GM18499 (cell line): Measurements from ENCODE around the gene EIF6.
"Not testable (repeated sequence)": the region's sequence is repeated elsewhere in the genome, so short reads cannot be mapped to it uniquely, and the experiment has no call there.

ENCODE experiments used
- ATAC-seq: cut with Tn5 transposase; IDR thresholded peaks from one replicate; pipeline ENCODE4 v1.9.1; 2021; ENCODE audit warnings: moderate number of reproducible peaks; ENCODE audit not compliant: insufficient read depth, unreplicated experiment

EIF6 gene

DNA sequence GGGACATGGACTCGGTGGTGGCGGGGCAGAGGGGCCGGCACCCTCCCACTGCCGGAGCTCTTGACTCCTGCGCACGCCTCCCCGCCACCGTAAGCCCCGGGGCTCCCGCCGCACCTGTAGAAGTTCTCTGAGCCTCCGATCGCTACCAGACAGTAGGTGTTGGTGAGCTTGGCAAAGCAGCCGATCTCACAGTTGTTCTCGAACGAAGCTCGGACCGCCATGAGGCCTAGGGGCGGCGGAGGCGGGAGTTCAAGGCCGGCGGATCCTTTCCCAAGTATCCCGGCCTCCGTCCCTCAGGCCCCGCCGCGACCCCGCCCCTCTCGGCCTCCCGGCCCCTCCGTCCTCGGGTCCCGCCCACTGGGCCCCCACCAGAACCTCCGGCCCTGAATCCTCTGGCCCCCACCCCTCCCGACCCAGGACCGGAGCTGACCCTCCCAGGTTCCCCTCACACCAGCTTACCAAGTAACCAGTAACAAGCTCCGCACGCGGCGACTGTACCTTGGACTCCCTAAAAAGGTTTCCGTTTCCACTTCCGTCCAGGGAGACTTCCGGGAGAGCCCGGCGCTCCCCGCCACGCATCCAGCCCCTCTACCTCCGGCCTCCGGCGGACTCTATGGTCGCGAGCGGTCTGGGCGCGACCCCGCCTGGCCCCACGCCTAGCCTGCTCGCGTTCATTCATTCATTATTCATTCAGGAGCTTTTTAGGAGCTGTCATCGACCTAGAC, at the start of gene EIF6:
Gene EIF6, minus strand, starts transcription at position 506 of the 725 bp plus-strand sequence. Its CDS starts 285 bp downstream, at position 221.
- no peak for ATAC-seq

DNA sequence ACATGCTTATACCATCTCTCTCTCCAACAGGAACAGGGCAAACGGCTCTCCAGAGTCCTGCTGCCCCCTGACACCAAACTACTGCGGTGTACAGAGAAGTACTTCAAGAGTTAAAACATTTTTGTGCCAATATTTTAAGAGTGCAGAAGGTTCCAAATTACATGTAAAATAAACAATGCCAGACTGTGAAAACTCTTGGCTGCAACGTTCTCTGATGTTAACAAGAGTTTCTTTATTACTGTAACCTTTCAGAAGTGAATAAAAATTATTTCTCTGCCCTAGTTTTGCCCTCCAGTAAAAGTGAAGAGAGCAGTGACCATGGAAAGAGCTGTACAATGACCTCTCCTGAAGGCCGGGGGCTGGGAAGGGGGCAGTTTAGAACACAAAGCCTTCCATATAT, 49.0 kb upstream of the EIF6 start:
- ATAC-seq, result no peak

DNA sequence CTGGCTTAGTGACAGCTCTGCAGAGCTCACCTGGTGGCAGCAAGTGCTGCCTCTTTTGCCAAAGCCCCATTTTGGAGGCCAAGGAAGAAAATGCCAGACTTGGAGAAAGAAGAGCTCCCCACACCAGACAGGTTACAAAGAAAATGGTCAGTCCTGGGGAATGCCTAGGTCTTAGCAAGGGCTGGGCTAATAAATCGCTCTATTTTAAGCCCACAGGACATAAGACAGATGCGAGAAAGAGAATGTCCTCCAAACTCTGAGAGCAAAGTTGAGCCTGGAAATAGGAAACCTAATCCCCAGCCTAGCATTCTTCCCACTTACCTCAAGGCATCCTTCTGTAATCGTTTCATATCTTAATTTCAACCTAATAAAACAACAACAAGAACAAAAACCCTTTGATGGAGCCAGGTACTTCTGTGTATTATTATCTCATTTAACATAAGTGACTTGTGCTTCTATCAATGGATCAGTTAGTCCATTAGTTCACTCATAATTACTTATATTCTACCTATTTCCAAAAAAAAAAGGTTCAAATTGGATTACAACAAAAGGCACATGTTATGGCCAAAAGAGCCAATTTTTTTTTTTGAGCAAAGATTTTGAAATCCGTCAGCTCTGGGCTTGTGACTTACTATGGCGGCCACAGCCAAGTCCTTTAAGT, 48.1 kb upstream of the EIF6 start:
- ATAC-seq, result no peak

DNA sequence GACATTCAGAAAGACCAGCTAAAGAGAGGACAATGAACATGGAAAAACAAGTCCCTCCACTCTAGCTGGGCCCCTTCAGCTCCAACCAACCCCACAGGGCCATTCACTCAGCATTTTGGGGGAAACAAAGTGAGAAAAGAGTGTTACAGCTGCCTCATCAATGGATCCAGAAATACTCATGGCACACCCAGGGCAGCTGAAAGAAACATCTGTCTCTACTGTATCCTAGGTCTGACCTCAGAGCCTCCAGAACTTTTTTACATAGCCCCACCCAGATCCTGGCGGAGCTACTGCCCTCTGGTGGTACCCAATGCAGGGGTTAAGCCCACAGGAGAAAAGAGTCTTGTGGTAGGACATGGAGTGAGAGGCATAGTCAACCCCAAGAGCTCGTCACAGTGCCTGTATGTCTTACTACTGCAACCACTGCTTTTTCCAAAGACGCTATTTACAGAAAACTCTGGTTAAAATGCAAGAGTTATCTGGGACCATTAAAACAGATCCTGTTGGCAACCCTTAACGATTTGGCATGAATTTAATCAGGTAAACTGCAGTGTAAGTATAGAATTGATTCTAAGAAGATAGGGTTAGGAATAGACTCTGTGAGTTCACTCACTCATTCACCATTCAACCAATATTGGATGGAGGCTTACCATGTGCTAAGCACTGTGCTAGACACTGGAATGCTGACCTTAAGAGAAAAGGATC, 45.0 kb upstream of the EIF6 start:
- ATAC-seq, result no peak

DNA sequence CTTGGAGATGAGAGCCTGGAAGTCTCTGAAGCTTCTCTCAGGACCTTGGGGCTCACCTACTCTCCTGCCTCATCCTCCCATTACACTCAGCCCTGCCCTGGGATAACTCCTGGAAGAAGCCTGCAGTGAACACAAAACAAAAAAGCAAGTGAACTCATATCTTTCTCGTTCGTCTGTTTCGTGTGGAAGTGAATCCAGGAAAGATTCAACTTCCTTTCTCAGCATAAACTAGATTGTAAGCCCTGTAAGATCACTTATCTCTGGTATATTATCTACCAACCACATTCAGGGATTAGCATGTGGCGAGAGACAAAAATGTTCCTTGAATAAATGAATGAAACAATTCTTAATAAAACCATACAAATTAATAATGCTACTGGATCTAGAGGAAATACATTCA, 44.1 kb upstream of the EIF6 start:
- no peak for ATAC-seq

DNA sequence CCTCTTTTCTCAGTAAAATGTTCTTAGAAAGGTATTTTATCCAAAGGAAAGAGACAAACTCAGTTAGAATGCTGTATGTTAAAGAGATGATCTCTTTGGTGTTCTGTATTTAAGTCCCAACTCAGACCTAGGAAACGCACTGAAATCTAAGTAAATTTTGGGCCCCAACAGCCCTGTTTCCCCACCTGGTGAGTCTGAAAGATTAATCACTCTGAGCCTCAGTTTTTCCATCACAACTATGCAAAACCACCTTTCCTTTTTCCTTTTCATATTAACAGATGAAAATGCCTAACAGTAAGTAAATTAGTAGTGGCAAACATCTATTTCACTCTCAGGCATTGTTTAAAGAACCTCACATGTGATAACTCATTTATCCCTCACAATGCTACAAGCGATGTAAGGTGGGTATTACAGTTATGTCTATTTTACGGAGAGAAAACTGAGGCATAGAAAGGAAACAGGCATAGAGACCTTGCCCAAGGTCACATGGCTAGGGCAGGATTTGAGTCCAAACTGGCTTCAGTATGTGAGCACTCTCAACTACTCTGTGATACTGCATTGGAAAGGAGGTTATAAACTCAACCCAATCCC, 43.6 kb upstream of the EIF6 start:
- no peak for ATAC-seq

DNA sequence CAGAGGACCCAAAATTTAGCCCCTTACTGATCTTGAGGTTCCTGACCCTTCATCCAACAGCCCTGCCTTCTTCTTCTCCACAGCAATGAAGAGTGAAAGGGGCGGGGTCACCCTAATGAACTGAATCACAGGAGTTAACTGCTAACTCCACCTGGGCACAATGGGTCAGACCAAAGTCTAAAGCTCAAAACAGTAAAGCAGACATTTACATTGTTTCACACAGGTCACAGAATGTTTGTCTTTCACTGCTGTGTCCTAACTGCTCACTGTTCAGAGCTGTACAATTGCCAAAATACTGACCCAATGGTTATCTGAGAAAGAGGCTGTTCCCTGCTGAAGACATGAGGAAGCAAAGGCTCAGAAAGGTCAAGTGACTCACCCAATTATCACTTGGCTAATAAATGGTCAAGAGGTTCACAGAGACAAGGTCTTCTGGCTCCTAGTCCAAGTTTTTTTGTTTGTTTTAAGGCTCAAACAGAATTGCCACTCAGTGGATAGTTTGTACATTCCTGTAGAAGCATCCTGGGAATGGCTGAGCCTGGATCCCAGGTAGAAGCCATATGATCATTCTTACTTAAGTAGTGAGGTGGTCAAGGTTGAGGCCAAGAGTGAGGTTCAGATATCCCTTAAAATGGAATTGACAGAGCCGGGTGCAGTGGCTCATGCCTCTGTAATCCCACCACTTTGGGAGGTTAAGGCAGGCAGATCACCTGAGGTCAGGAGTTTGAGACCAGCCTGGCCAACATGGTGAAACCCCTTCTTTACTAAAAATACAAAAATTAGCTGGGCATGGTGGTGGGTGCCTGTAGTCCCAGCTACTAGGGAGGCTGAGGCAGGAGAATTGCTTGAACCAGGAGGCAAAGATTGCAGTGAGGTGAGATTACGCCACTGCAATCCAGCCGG, 42.8 kb upstream of the EIF6 start:
- no peak for ATAC-seq

DNA sequence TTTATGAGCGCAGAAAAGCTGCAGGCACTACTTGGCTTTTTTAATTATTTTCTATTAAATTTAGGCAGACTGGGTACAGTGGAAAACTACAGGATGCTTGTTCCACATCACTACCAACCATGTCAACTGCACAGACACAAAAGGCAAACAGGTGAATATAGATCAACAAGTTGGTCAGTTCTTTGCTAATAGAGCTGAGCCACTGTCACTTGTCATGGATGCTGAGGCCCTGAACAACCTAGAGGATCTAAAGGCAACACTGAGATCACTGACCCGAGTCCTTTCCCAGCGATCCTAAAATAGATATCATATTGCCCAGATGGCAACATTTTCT, 42.1 kb upstream of the EIF6 start:
- ATAC-seq, result no peak

DNA sequence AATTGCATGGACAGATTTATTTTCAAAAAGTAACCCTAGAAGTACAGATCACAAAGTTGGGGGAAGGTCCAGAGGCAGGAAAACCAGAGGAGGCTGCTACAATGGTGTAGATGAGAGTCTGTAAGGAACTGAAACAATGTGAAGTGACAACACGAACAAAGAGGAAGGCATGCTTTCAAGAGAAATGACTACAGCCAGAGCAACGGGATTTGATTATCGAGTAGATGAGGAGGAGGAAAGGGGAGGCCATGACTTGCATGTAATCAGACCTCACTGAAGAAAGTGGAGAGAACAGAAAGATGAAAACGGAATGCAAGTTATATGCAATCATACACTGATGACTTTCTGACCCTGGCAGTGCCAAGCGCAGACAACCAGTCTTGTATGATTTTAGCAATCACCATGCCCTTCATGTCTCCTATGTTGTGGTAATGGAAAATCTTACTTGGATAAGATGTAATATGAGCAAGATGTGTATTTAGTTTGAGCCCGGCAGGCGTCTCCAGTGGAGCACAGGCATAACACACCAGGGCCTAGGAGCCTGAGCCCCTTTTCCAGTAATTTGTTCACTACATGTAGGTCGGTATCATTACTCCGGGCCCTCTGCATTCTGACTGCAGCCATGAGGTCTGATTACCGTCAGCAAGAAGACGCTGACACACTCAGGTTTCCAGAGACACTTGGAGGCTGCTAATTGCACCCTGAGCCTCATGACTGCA, 41.6 kb upstream of the EIF6 start:
- ATAC-seq, result no peak

DNA sequence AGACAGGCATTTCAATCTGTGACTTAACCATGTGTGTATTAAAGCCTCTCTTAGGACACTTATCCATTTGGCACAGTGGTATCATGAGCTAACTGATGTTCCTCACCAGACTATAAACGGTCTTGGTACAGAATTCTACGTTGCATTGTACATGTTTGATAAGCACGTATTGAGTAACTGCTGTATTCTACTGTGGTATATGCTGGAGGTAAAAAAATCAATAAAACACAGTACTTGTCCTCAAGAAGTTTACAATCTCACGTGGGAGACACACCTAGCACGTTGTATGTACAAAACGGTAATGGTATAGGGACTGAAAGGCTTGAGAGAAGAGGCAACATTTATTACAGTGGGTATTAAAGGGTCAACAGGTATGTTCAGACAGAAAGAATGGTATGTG, 40.8 kb upstream of the EIF6 start:
- no peak for ATAC-seq

DNA sequence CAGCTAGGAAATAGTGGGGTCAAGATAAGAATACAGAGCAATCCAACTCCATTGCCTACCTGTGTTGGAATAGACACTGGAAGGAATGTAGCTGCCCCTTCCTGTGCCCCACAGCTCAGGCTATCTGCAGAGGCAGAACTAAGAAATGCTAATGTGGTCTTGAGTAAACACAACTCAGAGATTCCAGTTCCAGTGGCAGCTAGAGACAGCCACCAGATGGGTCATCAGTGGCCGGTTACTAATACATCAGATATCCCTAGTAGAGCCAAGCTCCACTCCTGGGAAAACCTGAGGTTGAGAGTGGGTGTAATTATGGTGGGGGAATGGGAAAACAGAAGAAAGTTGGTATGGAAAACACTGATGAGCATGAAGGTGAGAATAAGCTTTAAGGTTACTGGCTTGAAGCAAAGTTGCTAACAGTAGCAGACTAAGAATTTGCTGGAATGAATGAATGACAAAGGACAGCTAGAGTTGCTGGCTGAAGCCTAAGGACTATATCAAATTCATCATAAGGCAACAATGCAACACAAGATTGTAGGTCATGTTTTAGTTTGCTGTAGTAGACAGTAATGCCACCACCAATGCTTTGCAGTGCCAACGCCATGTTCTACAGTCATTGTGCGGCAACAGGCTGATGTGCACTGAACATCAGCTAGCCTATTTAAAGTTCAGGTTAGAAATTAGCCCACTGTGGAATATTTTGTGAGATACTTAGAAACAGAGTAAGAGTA, 36.0 kb upstream of the EIF6 start:
- no peak for ATAC-seq

DNA sequence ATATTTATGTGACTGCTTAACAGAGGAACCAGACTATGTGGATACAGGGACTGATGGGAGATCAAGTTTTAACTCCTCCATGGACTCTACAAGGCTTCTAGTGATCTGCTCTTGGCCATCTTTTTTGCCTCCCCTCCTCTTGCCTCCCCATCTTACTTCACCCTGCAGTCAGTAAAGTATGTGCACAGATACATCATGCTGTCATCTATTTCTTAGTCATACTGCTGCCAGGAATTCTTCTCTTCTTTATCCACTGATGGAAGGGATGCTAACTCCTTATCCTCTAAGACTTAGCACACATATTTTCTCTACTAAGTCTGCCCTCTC, 35.3 kb upstream of the EIF6 start:
- no peak for ATAC-seq

DNA sequence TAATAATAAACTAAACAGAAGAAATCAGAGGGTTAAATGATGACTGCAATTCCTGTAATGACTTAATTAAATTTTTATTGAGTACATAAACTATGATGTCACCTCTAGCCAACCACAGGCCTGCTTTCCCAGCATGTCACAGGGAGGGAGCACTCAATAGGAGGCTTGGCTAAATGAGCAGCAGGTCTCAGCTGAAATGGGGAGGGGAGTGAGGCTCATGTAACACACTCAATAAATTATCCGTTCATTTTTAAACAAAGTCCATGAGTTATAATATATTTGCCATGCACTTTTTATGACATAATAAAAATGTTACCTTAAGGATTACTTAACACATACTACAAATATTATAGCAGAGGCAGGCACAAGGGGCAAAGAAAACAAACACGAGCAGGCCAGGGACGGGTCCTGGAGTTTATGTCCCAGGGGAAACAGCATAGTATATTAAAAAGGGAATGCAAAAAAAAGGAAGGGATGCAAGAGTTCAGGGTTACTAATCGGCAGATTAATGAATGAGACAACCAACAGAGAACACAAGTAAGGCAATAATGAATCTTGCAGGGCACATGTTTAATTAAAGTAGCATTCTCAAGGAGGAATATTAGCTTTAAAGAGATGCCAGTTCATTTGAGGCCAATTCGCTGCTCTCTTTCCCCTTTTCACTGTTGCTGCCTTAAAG, 34.8 kb upstream of the EIF6 start:
- no peak for ATAC-seq

DNA sequence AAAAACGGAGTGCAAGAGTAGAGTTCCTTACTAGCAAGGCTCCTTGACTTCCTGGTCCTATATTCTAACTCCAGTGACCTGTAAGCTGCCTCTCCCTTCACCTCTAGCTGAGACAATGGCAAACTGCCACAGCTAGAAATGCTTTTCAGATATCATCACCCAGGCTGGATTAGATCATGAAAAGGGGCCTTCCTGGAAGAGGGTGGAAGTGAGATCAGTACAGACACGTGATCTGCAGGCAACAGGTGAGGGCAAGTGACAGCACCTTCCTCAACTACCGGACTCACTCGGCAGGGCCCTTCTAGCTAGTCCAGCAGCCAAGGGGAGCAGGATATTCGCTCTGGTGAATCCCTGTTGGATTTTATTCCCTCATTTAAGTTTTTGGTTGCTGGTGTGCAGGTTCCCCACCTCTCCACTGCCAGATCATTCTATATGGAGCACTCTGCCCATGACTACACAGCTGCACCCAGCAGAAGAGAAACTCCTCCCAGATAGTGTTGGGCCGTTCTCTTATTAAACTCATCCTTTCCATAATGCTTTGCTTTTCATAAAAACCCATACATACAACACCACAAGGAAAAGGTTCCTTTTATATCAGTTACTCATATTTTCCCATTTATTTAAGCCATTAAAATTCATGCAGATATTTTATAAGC, 34.1 kb upstream of the EIF6 start:
- ATAC-seq, result no peak

DNA sequence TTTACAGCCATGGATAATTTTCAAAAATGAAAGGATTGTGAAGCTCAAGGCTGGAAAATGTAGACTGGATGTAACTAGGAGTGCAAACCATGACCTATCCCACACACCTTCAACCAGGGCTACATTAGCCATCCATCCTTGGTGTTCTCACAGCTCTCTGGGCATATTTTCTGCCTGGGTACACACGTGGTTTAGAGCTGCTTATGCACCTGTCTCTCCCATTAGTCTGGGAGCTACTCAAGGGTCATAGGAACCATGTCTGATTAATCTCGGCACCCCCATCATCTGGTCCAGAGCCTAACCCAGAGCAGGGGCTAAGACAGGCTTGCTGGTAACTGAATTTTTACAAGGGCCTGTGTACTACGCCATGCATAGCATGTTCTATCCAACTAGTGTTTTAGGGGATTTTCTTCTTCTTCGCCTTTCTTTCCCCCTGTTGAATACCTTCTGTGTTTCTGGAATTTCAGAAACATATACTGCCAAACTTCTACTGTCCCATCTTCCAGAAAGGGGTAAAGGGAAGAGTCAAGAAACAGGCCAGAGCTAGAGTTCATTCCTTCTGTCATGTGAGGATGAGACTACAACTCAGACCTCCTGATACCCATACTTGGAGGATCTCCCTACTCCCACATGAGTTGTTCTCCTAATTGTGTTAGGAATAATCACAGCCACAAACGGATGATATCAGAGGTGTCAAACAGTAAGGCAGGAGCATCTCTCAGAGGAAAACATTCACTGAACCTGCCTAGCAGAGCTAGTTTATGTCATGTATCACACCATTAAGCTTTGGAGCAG, 33.0 kb upstream of the EIF6 start:
- no peak for ATAC-seq

DNA sequence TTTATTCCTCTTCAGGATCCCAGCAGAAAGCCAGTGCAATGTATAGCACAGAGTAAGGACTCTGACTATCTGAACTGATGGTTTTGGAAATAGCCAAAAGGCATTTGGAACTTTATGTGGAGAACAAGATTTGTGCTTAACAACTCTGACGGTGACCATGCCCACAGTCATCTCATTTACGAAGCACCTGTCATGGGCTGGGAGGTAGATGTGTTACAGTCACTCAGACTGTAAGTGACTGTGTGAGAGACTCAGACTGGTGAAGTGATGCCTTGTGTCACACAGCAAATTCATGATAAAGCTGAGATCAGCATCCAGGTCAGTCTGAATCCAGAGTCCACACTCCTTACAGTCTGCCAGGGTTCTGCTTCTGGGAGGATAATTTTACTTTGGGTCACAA, 31.5 kb upstream of the EIF6 start:
- ATAC-seq, result no peak

DNA sequence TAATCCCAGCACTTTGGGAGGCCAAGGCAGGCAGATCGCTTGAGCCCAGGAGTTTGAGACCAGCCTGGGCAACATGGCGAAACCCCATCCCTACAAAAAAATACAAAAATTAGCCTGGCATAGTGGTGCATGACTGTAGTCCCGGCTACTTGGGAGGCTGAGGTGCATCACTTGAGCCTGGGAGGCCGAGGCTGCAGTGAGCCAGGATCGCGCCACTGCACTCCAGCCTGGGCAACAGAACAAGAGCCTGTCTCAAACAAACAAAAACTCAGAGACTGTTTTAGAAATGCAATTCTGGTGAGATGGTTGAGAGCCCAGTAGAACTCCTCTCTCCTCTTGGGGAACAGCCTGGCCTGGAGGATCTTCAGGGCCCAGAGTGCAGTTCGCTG, 31.1 kb upstream of the EIF6 start:
- not testable (repeated sequence) for ATAC-seq
